Smooth muscle cell of bladder (primary cell): ENCODE measurements around the gene BRD3. TPM values are rescaled to one million over a fixed set of nuclear protein-coding genes. Genes with fewer than 3 reads are reported as not detected.

Source experiments
- total RNA-seq: library from RNA; depleted of rRNA; stranded (reverse); fragments of >200 nt; gene quantifications from 2 replicates; pipeline ENCODE4 v1.2.3, GENCODE V29; 2014

The BRD3 gene
- total RNA-seq = 3.7 and 6.8 TPM in 2 replicates

GRCh38 chr9:134067904-134068743 lies at the start of gene BRD3:
Gene BRD3, minus strand, starts transcription at chr9:134068026. Its CDS starts 14,549 bp downstream, at chr9:134053477.

GRCh38 chr9:134024828-134025605 lies 42.8 kb downstream of the BRD3 start, which contains the start of gene BRD3OS:
Gene BRD3OS, plus strand, starts transcription at chr9:134025481. Its CDS starts 1,267 bp downstream, at chr9:134026748.

GRCh38 chr9:133991964-133992779 lies 75.7 kb downstream of the BRD3 start, which contains the start of gene VAV2:
Gene VAV2, minus strand, starts transcription at chr9:133992324. Its CDS starts 46 bp downstream, at chr9:133992278.

Other genes starting within 250 kb of the BRD3 start
- 9.5 and 12.4 TPM in 2 replicates for gene VAV2, start 75.7 kb downstream of the BRD3 start, total RNA-seq
- 8.5 and 13.8 TPM in 2 replicates for gene BRD3OS, start 42.5 kb downstream of the BRD3 start, total RNA-seq
- 12.5 and 15.6 TPM in 2 replicates for gene WDR5, start 68.1 kb upstream of the BRD3 start, total RNA-seq
- not detected in 2 replicates for gene RNU6ATAC, start 96.5 kb upstream of the BRD3 start, total RNA-seq